DND-41 (cell line): Measurements from ENCODE around the gene MFSD11.
"Not testable (repeated sequence)": the region's sequence is repeated elsewhere in the genome, so short reads cannot be mapped to it uniquely, and the experiment has no call there.

ENCODE experiments used
- ATAC-seq: fragments of 200-7000 bp; cut with Tn5 transposase; 3 replicates; pipeline ENCODE4 v1.9.1; 2021; ENCODE audit warnings: low read depth; ENCODE audit not compliant: insufficient read depth
- DNase-seq: peaks from one replicate; pipeline ENCODE4 v3.0.0-alpha.2; 2020
- H2AFZ ChIP-seq: 2 replicates; pipeline ENCODE4 v1.6.0; 2012; ENCODE audit warnings: low read depth, low read length
- H3K27ac ChIP-seq: 2 replicates; pipeline ENCODE4 v1.5.1; 2012; ENCODE audit warnings: low read length, inconsistent platforms
- H3K27me3 ChIP-seq: fragments of 200-600 bp; sonication (generic); 2 replicates; pipeline ENCODE4 v1.6.0; 2012; ENCODE audit warnings: low read length, mild to moderate bottlenecking, inconsistent platforms; ENCODE audit not compliant: insufficient read depth, poor library complexity
- H3K36me3 ChIP-seq: 2 replicates; pipeline ENCODE4 v1.5.1; 2012; ENCODE audit warnings: low read length, inconsistent platforms; ENCODE audit not compliant: insufficient read depth
- H3K4me1 ChIP-seq: 2 replicates; pipeline ENCODE4 v1.5.1; 2012; ENCODE audit warnings: mild to moderate bottlenecking, low read length; ENCODE audit not compliant: insufficient read depth
- H3K4me2 ChIP-seq: 2 replicates; pipeline ENCODE4 v1.6.0; 2012; ENCODE audit warnings: mild to moderate bottlenecking, moderate library complexity, low read length, inconsistent platforms; ENCODE audit not compliant: insufficient read depth
- H3K4me3 ChIP-seq, 2 experiments: fragments of 200-600 bp in 1 of 2; shearing (Covaris generic) in 1 of 2; 2 replicates each; pipeline ENCODE4 v1.5.1; 2012 to 2016; ENCODE audit warnings: inconsistent platforms in 2 of 2, low read length in 2 of 2, mild to moderate bottlenecking in 2 of 2, low read depth in 1 of 2, moderate library complexity in 1 of 2
- H3K79me2 ChIP-seq: 2 replicates; pipeline ENCODE4 v1.6.0; 2012; ENCODE audit warnings: low read length, inconsistent platforms; ENCODE audit not compliant: insufficient read depth
- H3K9ac ChIP-seq: 2 replicates; pipeline ENCODE4 v1.6.0; 2012; ENCODE audit warnings: low read depth, mild to moderate bottlenecking, inconsistent platforms, low read length, moderate library complexity
- H3K9me3 ChIP-seq: 2 replicates; pipeline ENCODE4 v1.5.1; 2012; ENCODE audit warnings: low read length, moderate library complexity, mild to moderate bottlenecking, inconsistent platforms; ENCODE audit not compliant: insufficient read depth, severe bottlenecking
- H4K20me1 ChIP-seq: 2 replicates; pipeline ENCODE4 v1.6.0; 2012; ENCODE audit warnings: low read length; ENCODE audit not compliant: insufficient read depth
- EZH2 ChIP-seq: IDR thresholded peaks from 3 replicates; pipeline ENCODE4 v1.6.1; 2012; ENCODE audit warnings: borderline replicate concordance, low read depth, mild to moderate bottlenecking, moderate library complexity, low read length, inconsistent platforms; ENCODE audit not compliant: severe bottlenecking
- TF ChIP-seq, protein P1 (sequence below): IDR thresholded peaks from 2 replicates; pipeline ENCODE4 v1.5.1; 2012; ENCODE audit warnings: borderline replicate concordance, low read length, moderate library complexity, mild to moderate bottlenecking; ENCODE audit not compliant: poor library complexity, severe bottlenecking; ENCODE audit errors: extremely low read depth

Gene MFSD11

DNA sequence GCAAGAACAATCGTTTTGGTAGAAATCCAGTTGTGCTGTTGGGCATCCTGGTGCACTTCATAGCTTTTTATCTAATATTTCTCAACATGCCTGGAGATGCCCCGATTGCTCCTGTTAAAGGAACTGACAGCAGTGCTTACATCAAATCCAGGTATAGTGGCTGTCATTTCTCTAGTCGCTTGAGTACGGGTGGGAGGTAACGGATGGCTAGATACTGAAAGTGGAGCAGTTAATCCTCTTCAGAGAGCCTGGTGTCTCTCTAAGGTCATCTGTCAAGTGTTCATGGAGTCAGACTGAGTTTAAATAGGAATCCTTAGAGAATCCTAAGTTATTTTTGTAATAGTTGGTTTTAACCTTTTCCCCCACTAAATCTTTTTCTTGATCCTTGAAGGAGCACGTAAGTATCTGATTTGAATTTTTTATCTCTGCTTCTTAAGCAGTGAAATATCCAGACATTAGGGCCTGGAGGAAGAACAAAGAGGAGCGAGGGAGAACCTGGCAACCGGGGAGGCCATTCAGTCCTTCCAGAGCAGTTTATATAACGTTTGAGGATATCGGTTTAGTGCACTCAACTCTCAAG, 37.2 kb downstream of the MFSD11 start:
- DNase-seq (no peak), ATAC-seq (no peak)
- no peak overlapping the region for H3K27ac ChIP-seq
- no peaks in the 10 kb centered on the region for H3K9me3 ChIP-seq
- no peak overlapping the region for H3K4me2 ChIP-seq
- H4K20me1 ChIP-seq, result no peaks in the 10 kb centered on the region
- H3K36me3 ChIP-seq, result peaks cover 46% of the 10 kb centered on the region
- no peak for TF ChIP-seq EZH2
- H3K79me2 ChIP-seq, result no peaks in the 10 kb centered on the region
- no peak overlapping the region for H3K9ac ChIP-seq
- peaks cover 17% of the 10 kb centered on the region for H3K4me1 ChIP-seq
- H3K4me3 ChIP-seq, result no peak overlapping the region
- H3K27me3 ChIP-seq, result no peaks in the 10 kb centered on the region
- no peak overlapping the region for H2AFZ ChIP-seq

DNA sequence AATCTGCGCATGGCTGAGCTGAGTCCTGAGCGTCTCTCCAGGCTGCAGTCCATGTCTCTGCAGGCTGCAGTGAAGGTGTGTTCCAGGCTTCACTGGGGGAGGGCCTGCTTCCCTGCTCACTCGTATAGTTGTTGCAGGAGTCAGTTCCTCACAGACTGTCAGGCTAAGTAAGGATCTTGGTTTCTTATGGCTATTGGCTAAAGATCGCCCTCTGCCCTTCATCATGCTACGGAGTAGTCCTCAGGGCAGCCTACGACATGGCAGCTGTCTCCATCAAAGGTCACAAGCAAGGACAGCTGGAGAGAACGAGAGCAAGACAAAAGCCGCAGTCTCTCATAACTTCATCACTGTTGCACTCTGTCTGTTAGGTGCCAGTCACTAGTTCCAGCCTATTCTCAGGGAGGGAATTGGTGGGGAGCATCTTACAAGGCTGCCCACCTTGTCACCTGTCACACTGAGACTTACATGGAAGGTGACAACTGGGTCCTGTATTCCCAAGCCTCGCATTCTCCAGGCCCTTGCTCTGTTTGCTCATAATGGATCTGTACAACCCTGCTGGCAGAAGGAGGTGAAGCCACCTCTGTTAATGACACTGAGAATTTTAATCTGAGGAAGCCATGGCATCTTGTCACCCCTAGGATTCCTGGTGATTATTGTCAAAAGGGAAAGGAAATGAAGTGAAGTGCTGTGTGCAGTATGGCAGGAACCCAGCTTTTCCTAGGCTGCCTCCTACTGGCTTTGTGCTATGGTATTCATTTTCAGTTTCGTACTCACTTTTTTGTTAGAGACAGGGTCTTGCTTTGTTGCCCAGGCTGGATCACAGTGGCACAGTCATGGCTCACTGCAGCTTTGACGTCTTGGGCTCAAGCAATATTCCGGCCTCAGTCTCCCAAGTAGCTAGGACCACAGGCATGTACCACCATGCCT, 43.4 kb downstream of the MFSD11 start:
- no peak overlapping the region for H3K4me2 ChIP-seq
- H3K27ac ChIP-seq, result no peak overlapping the region
- no peaks in the 10 kb centered on the region for H3K9me3 ChIP-seq
- H3K79me2 ChIP-seq, result no peaks in the 10 kb centered on the region
- H3K4me1 ChIP-seq, result no peaks in the 10 kb centered on the region
- peaks cover 42% of the 10 kb centered on the region; the same call in 1 of the 2 replicates for H3K36me3 ChIP-seq
- no peak overlapping the region for H2AFZ ChIP-seq
- no peaks in the 10 kb centered on the region for H4K20me1 ChIP-seq
- TF ChIP-seq, protein P1, sequence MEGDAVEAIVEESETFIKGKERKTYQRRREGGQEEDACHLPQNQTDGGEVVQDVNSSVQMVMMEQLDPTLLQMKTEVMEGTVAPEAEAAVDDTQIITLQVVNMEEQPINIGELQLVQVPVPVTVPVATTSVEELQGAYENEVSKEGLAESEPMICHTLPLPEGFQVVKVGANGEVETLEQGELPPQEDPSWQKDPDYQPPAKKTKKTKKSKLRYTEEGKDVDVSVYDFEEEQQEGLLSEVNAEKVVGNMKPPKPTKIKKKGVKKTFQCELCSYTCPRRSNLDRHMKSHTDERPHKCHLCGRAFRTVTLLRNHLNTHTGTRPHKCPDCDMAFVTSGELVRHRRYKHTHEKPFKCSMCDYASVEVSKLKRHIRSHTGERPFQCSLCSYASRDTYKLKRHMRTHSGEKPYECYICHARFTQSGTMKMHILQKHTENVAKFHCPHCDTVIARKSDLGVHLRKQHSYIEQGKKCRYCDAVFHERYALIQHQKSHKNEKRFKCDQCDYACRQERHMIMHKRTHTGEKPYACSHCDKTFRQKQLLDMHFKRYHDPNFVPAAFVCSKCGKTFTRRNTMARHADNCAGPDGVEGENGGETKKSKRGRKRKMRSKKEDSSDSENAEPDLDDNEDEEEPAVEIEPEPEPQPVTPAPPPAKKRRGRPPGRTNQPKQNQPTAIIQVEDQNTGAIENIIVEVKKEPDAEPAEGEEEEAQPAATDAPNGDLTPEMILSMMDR, result peak; percentile 39
- no peak for TF ChIP-seq EZH2
- H3K27me3 ChIP-seq, result no peaks in the 10 kb centered on the region
- ATAC-seq (no peak), DNase-seq (no peak)
- H3K4me3 ChIP-seq, result no peak overlapping the region
- H3K9ac ChIP-seq, result no peak overlapping the region

DNA sequence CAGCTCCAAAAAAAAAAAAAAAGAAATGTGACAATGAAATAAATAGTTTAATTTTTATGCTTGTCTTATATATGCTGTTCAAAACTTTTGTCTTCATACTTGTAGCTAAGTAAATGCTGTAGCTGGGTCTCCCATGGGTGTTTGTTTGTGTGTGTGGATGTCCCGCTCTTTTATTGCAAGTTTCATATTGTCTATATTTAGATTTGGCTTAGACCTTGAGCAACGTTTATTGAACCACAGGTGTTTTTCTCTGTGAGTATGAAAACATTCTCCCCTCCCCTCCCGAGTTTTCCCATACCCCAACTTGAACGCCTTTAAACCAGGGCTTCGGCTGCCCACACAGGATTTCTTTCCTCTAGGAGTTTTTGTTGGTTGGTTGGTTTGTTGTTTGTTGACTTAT, 45.2 kb downstream of the MFSD11 start:
- Histone ChIP-seq H3K9ac (no peak overlapping the region), H3K36me3 (peaks cover 33% of the 10 kb centered on the region; the same call in 1 of the 2 replicates), H3K79me2 (no peaks in the 10 kb centered on the region), H3K27me3 (no peaks in the 10 kb centered on the region), H3K4me1 (peaks cover 6% of the 10 kb centered on the region; the same call in 1 of the 2 replicates), H4K20me1 (no peaks in the 10 kb centered on the region), H3K4me2 (no peak overlapping the region), H3K4me3 (no peak overlapping the region), H3K9me3 (no peaks in the 10 kb centered on the region), H3K27ac (no peak overlapping the region), H2AFZ (no peak overlapping the region)
- no peak for DNase-seq
- no peak for ATAC-seq
- no peak for TF ChIP-seq EZH2
- TF ChIP-seq, protein P1, result no peak

DNA sequence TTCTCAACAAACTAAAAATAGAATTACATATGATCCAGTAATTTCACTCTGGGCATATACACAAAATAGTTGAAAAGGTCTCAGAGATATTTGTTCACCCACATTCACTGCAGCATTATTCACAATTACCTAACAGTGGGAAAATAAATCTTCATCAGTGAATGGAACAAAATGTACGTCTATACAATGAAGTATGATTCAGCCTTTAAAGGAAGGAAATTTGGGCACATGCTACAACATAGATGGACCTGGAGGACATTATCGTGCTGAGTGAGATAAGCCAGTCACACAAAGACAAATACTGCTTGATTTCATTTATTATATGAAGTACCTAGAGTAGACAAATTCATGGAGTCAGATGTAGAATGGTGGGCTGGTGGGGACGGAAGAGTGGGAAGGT, 47.0 kb downstream of the MFSD11 start:
- no peaks in the 10 kb centered on the region for H4K20me1 ChIP-seq
- no peak overlapping the region for H3K9ac ChIP-seq
- H3K27ac ChIP-seq, result no peak overlapping the region
- H3K4me3 ChIP-seq, result no peak overlapping the region
- H3K4me1 ChIP-seq, result peaks cover 13% of the 10 kb centered on the region
- H3K9me3 ChIP-seq, result no peaks in the 10 kb centered on the region
- H3K27me3 ChIP-seq, result no peaks in the 10 kb centered on the region
- H3K4me2 ChIP-seq, result no peak overlapping the region
- no peak for ATAC-seq
- H2AFZ ChIP-seq, result no peak overlapping the region
- H3K79me2 ChIP-seq, result no peaks in the 10 kb centered on the region
- H3K36me3 ChIP-seq, result peaks cover 21% of the 10 kb centered on the region; the same call in 1 of the 2 replicates
- DNase-seq, result no peak
- TF ChIP-seq, protein P1, result no peak
- TF ChIP-seq EZH2, result no peak

DNA sequence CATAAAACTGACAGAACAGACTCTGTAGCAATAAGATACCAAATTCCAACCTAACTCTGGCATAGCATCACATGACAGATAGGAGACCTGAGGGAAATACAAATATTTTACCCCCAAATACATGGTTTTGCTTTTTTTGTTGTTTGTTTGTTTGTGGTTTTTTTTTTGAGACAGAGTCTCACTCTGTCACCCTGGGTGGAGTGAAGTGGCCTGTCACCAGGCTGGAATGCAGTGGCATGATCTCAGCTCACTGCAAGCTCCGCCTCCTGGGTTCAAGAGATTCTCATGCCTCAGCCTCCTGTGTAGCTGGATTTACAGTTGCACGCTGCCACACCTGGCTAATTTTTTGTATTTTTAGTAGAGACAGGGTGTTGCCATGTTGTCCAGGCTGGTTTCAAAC, 49.9 kb downstream of the MFSD11 start:
- not testable (repeated sequence) for H3K27me3 ChIP-seq, H3K4me2 ChIP-seq, H3K9ac ChIP-seq, H3K4me3 ChIP-seq, H3K79me2 ChIP-seq, H4K20me1 ChIP-seq, H2AFZ ChIP-seq, H3K9me3 ChIP-seq, H3K36me3 ChIP-seq, ATAC-seq
- peaks cover 40% of the 10 kb centered on the region for H3K4me1 ChIP-seq
- peak overlapping the region; percentile 39; the same call in 1 of the 2 replicates for H3K27ac ChIP-seq
- peak; percentile 27 for DNase-seq
